HCT116 (cell line): ENCODE results near the gene RAMP2.

Experiments used
- CBX3 ChIP-seq: IDR thresholded peaks from 2 replicates; pipeline ENCODE4 v1.6.1; 2012; ENCODE audit warnings: low read depth
- POLR2A ChIP-seq: IDR thresholded peaks from 2 replicates; pipeline ENCODE4 v1.7.0; 2011; ENCODE audit warnings: borderline replicate concordance; ENCODE audit not compliant: insufficient read depth, insufficient read length; ENCODE audit errors: extremely low read depth
- POLR2AphosphoS5 ChIP-seq: IDR thresholded peaks from 2 replicates; pipeline ENCODE4 v1.6.1; 2011; ENCODE audit warnings: mild to moderate bottlenecking, low read depth, low read length, moderate library complexity
- RAD21 ChIP-seq: IDR thresholded peaks from 2 replicates; pipeline ENCODE4 v1.6.1; 2012; ENCODE audit warnings: low read depth, mild to moderate bottlenecking
- YY1 ChIP-seq: IDR thresholded peaks from 2 replicates; pipeline ENCODE4 v1.6.1; 2011; ENCODE audit warnings: low read length, low read depth, moderate library complexity, mild to moderate bottlenecking; ENCODE audit not compliant: insufficient replicate concordance; ENCODE audit errors: extremely low read depth
- TF ChIP-seq, protein P1 (sequence below), 3 experiments: fragments of 200-600 bp in 1 of 3; sonication (generic) in 1 of 3; IDR thresholded peaks in 2 of 3; conservative IDR thresholded peaks in 1 of 3; 2 replicates each; pipeline ENCODE4 v1.5.1; 2012 to 2017; ENCODE audit warnings: low read depth in 2 of 3, low read length in 2 of 3, antibody characterized with exemption in 1 of 3, borderline replicate concordance in 1 of 3, control low read depth in 1 of 3, mild to moderate bottlenecking in 1 of 3, mixed read lengths in 1 of 3, mixed run types in 1 of 3, moderate library complexity in 1 of 3; ENCODE audit not compliant: insufficient read depth in 1 of 3

DNA sequence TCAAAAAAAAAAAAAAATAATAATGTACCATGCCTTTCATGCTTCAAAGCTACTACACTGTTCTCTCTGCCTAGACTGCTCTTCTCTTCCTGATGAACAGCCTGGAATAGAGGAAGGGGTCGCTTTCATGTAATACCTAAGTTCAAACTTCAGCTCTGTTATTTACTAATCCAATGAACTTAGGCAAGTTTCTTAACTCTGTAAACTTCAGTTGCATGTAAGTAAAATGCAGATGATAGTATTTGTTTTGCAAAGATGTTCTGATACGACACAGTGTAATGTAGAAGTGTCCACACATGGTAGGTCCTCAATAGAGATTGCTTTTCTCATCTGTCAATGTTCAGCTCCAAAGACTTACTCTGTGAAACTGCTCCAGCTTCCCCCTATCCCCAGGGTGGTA, 30.9 kb downstream of the RAMP2 start:
- TF ChIP-seq POLR2A, result no peak
- TF ChIP-seq, protein P1, sequence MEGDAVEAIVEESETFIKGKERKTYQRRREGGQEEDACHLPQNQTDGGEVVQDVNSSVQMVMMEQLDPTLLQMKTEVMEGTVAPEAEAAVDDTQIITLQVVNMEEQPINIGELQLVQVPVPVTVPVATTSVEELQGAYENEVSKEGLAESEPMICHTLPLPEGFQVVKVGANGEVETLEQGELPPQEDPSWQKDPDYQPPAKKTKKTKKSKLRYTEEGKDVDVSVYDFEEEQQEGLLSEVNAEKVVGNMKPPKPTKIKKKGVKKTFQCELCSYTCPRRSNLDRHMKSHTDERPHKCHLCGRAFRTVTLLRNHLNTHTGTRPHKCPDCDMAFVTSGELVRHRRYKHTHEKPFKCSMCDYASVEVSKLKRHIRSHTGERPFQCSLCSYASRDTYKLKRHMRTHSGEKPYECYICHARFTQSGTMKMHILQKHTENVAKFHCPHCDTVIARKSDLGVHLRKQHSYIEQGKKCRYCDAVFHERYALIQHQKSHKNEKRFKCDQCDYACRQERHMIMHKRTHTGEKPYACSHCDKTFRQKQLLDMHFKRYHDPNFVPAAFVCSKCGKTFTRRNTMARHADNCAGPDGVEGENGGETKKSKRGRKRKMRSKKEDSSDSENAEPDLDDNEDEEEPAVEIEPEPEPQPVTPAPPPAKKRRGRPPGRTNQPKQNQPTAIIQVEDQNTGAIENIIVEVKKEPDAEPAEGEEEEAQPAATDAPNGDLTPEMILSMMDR (IDR thresholded peaks at IDR 0.05 in 2 of 3, conservative IDR thresholded peaks at IDR 0.05 in 1 of 3; ENCODE audit: borderline replicate concordance in 1 of 3, insufficient read depth in 1 of 3, low read depth in 2 of 3, low read length in 2 of 3), result no peak
- TF ChIP-seq RAD21, result no peak
- no peak for TF ChIP-seq CBX3
- TF ChIP-seq POLR2AphosphoS5, result no peak
- TF ChIP-seq YY1, result no peak
